Smooth muscle cell (in vitro differentiated cells): Measurements from ENCODE around the gene IKZF3. TPM values are rescaled to one million over a fixed set of nuclear protein-coding genes. Genes with fewer than 3 reads are reported as not detected.

Source experiments
- DNase-seq: peaks from one replicate; lab custom pipeline; 2025; ENCODE audit not compliant: unreplicated experiment; lab: John Stamatoyannopoulos, UW
- H2AFZ ChIP-seq: fragments of 200-600 bp; sonication (generic); 2 replicates; pipeline ENCODE4 v1.6.0; 2016; ENCODE audit warnings: antibody characterized with exemption, low read depth, mild to moderate bottlenecking
- H3F3A ChIP-seq: fragments of 200-600 bp; sonication (generic); 2 replicates; pipeline ENCODE4 v1.6.0; 2017; ENCODE audit warnings: antibody characterized with exemption, low read depth
- H3K27ac ChIP-seq: fragments of 200-600 bp; sonication (generic); 2 replicates; pipeline ENCODE4 v1.5.1; 2016; ENCODE audit warnings: low read depth, mild to moderate bottlenecking
- H3K27me3 ChIP-seq: fragments of 200-600 bp; sonication (generic); 2 replicates; pipeline ENCODE4 v1.6.1; 2016; ENCODE audit warnings: low read depth, mild to moderate bottlenecking
- H3K36me3 ChIP-seq: fragments of 200-600 bp; sonication (generic); 2 replicates; pipeline ENCODE4 v1.5.1; 2016; ENCODE audit warnings: low read depth
- H3K4me1 ChIP-seq: fragments of 200-600 bp; sonication (generic); 2 replicates; pipeline ENCODE4 v1.5.1; 2016; ENCODE audit warnings: low read depth
- H3K4me2 ChIP-seq: fragments of 200-600 bp; sonication (generic); 2 replicates; pipeline ENCODE4 v1.6.0; 2016; ENCODE audit warnings: mild to moderate bottlenecking
- H3K4me3 ChIP-seq: fragments of 200-600 bp; sonication (generic); 2 replicates; pipeline ENCODE4 v1.5.1; 2016; ENCODE audit warnings: mild to moderate bottlenecking
- H3K79me2 ChIP-seq: fragments of 200-600 bp; sonication (generic); 2 replicates; pipeline ENCODE4 v1.6.0; 2016; ENCODE audit warnings: low read depth, mild to moderate bottlenecking
- H3K9ac ChIP-seq: fragments of 200-600 bp; sonication (generic); 2 replicates; pipeline ENCODE4 v1.6.0; 2016; ENCODE audit warnings: low read depth
- H3K9me3 ChIP-seq: fragments of 200-600 bp; sonication (generic); replicated peaks from 2 replicates; pipeline ENCODE4 v1.5.1; 2016; ENCODE audit warnings: low read depth
- H4K20me1 ChIP-seq: fragments of 200-600 bp; sonication (generic); 2 replicates; pipeline ENCODE4 v1.6.0; 2016; ENCODE audit warnings: low read depth
- CTCF ChIP-seq: fragments of 200-600 bp; sonication (generic); IDR thresholded peaks from 2 replicates; pipeline ENCODE4 v1.5.1; 2017; ENCODE audit warnings: borderline replicate concordance, mild to moderate bottlenecking, antibody characterized with exemption; ENCODE audit not compliant: insufficient read depth, poor library complexity, severe bottlenecking
- WGBS: methylation state at CpG from one replicate; pipeline ENCODE4 v1.1.7; 2016; ENCODE audit warnings: low lambda C conversion rate; 5-methylcytosine and 5-hydroxymethylcytosine counted together
- polyA plus RNA-seq: library from polyadenylated mRNA; unstranded; fragments of >200 nt; fragmentation: Nextera tagmentation; extraction: Ambion mirVana; gene quantifications from 2 replicates; pipeline ENCODE4 v1.2.1, GENCODE V29; 2016
- total RNA-seq: library from RNA; depleted of rRNA; stranded (reverse); fragments of >200 nt; gene quantifications from 2 replicates; pipeline ENCODE4 v1.2.3, GENCODE V29; 2014

IKZF3 gene
- total and polyA plus RNA-seq, 2 experiments from 2014 or later, result under 0.01 TPM; not detected in 1

GRCh38 chr17:39745335-39746144 lies 118.6 kb downstream of the IKZF3 start:
- H3K4me1 ChIP-seq, result peaks cover 3% of the 10 kb centered on the region
- no peak overlapping the region for H3K4me2 ChIP-seq
- no peak overlapping the region for H2AFZ ChIP-seq
- no peaks in the 10 kb centered on the region for H4K20me1 ChIP-seq
- no peak overlapping the region for H3K27ac ChIP-seq
- no peak for TF ChIP-seq CTCF
- no peaks in the 10 kb centered on the region for H3K36me3 ChIP-seq
- H3K9ac ChIP-seq, result no peak overlapping the region
- no peak overlapping the region for H3K4me3 ChIP-seq
- H3K27me3 ChIP-seq, result peaks cover under 1% of the 10 kb centered on the region
- H3F3A ChIP-seq, result no peaks in the 10 kb centered on the region
- H3K9me3 ChIP-seq, result no peaks in the 10 kb centered on the region
- WGBS, result 94% methylated on average over 23 of the region's 23 CpGs
- H3K79me2 ChIP-seq, result no peaks in the 10 kb centered on the region
- no peak for DNase-seq

- Histone ChIP-seq H3K27me3 (peaks cover 8% of the 10 kb centered on the region), H4K20me1 (no peaks in the 10 kb centered on the region), H3K9ac (no peak overlapping the region), H3F3A (no peaks in the 10 kb centered on the region), H3K27ac (no peak overlapping the region), H2AFZ (no peak overlapping the region), H3K4me3 (no peak overlapping the region), H3K4me2 (no peak overlapping the region), H3K4me1 (peaks cover 11% of the 10 kb centered on the region), H3K36me3 (no peaks in the 10 kb centered on the region), H3K79me2 (no peaks in the 10 kb centered on the region), H3K9me3 (no peaks in the 10 kb centered on the region)
- DNase-seq, result no peak
- TF ChIP-seq CTCF, result no peak
- WGBS, result 88% methylated on average over 8 of the region's 8 CpGs
Measured at GRCh38 chr17:39744836-39745215, 119.3 kb downstream of the IKZF3 start.

GRCh38 chr17:39744075-39744835 lies 119.9 kb downstream of the IKZF3 start:
- Histone ChIP-seq H2AFZ (no peak overlapping the region), H3K4me2 (no peak overlapping the region), H3K4me1 (peaks cover 16% of the 10 kb centered on the region), H3K9me3 (no peaks in the 10 kb centered on the region), H3F3A (no peaks in the 10 kb centered on the region), H3K27ac (no peak overlapping the region), H3K4me3 (no peak overlapping the region), H4K20me1 (no peaks in the 10 kb centered on the region), H3K9ac (no peak overlapping the region), H3K36me3 (no peaks in the 10 kb centered on the region), H3K79me2 (no peaks in the 10 kb centered on the region), H3K27me3 (peaks cover 13% of the 10 kb centered on the region)
- whole genome bisulfite sequencing, result 95% methylated on average over 16 of the region's 16 CpGs
- no peak for DNase-seq
- no peak for TF ChIP-seq CTCF
